Measurements from ENCODE around the gene CDKAL1. TPM values are rescaled to one million over a fixed set of nuclear protein-coding genes. Genes with fewer than 3 reads are reported as not detected.

Gene CDKAL1
- total and polyA plus RNA-seq, 2 of the 8 experiments (the other 6 are each of a cell fraction or from before 2014, with no cell fraction given): 8.4 to 24.6 TPM

DNA sequence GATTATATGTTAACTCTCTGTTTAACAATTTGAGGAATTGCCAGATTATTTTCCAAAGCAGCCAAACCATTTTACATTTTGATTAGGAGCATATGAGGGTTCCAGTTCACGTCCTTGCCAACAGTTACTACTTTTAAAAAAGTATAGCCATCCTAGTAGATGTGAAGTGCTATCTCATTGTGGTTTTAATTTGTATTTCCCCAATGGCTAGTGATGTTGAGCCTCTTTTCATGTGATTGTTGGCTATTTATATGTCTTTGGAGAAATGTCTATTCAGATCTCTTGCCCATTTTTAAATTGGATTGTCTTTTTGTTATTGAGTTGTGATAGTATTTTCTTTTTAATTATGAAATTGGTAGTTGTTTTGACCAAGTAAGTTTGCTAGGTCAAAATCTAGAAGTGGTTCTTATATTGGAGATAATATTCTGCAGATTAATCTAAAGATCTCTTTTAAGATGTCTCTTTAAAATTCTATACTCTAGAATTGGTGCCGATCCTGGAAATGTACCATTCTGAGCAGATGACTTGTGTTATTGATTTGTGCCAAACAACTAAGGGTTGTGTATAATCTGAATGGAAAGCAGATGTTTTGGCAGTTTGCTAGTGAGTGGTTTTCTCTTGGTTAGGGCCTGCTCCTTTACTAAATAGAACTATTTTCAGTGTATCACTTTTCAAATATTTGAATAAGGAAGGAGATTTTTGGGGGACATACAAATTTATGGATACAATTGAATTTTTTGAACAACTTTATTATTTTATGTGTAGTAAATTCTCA, 99.5 kb downstream of the CDKAL1 start:
- no peak for TF ChIP-seq RAD21 (IDR thresholded peaks at IDR 0.05 in 1 of 2, conservative IDR thresholded peaks at IDR 0.05 in 1 of 2; ENCODE audit: low read depth in 2 of 2, low read length in 2 of 2)
- TF ChIP-seq POLR2A (IDR thresholded peaks at IDR 0.05; ENCODE audit: control extremely low read depth in 1 of 2, low read depth in 2 of 2, low read length in 2 of 2): no peak
- TF ChIP-seq NANOG (IDR thresholded peaks at IDR 0.05; ENCODE audit: insufficient read depth, low read depth, low read length, poor library complexity, severe bottlenecking): no peak
- TF ChIP-seq FOSL1 (IDR thresholded peaks at IDR 0.05; ENCODE audit: insufficient read depth, low read depth, low read length): no peak
- no peak for TF ChIP-seq SIRT6 (IDR thresholded peaks at IDR 0.05; ENCODE audit: low read length)
- TF ChIP-seq KDM5A (IDR thresholded peaks at IDR 0.05; ENCODE audit: low read length): no peak
- TF ChIP-seq SUZ12 (IDR thresholded peaks at IDR 0.05; ENCODE audit: low read length): no peak
- no peak for TF ChIP-seq SP2 (IDR thresholded peaks at IDR 0.05; ENCODE audit: low read length)
- TF ChIP-seq CBX8 (IDR thresholded peaks at IDR 0.05; ENCODE audit: borderline replicate concordance, low read depth, low read length): no peak
- TF ChIP-seq KDM1A (IDR thresholded peaks at IDR 0.05; ENCODE audit: borderline replicate concordance, low read length): no peak
- no peak for TF ChIP-seq EGR1 (IDR thresholded peaks at IDR 0.05; ENCODE audit: borderline replicate concordance, low read depth, low read length)
- TF ChIP-seq SP1 (IDR thresholded peaks at IDR 0.05; ENCODE audit: low read depth, low read length): no peak
- TF ChIP-seq CTBP2 (IDR thresholded peaks at IDR 0.05; ENCODE audit: borderline replicate concordance, insufficient read depth, insufficient read length, low read length): no peak
- Histone ChIP-seq H3K36me3 (ENCODE audit: control insufficient read depth in 2 of 4, insufficient read depth in 4 of 4, low read length in 3 of 4) (no peaks in the 10 kb centered on the region), H3K79me2 (ENCODE audit: control insufficient read depth in 1 of 2, insufficient read depth in 2 of 2, low read length in 2 of 2) (peaks cover 0 to 7% of the 10 kb centered on the region in 2 experiments; a peak in 3 of 4 replicates), H2AFZ (ENCODE audit: low read length) (no peak overlapping the region), H2BK5ac (ENCODE audit: low read depth, low read length) (no peak overlapping the region), H3K4ac (replicated peaks; ENCODE audit: insufficient read length, low read depth, low read length) (no peak overlapping the region), H3K27ac (ENCODE audit: low read depth, low read length) (no peak overlapping the region), H2BK20ac (ENCODE audit: low read length) (no peak overlapping the region), H3K27me3 (replicated peaks in 1 of 4; ENCODE audit: control insufficient read depth in 3 of 4, extremely low read depth in 1 of 4, insufficient read depth in 3 of 4, low read length in 3 of 4) (no peaks in the 10 kb centered on the region), H2BK12ac (ENCODE audit: low read depth, low read length) (no peak overlapping the region), H2AK5ac (ENCODE audit: low read depth, low read length) (no peak overlapping the region), H3K79me1 (ENCODE audit: low read depth, low read length) (peaks cover 2% of the 10 kb centered on the region), H3K4me1 (replicated peaks in 1 of 4; ENCODE audit: control insufficient read depth in 3 of 4, insufficient read depth in 4 of 4, low read length in 3 of 4) (peaks cover 3 to 20% (median 13%) of the 10 kb centered on the region in 4 experiments; a peak in 6 of 7 replicates), H3K9me3 (ENCODE audit: insufficient read depth in 2 of 2, low read depth in 1 of 2, low read length in 1 of 2) (no peaks in the 10 kb centered on the region), H4K5ac (ENCODE audit: insufficient read length, low read depth, low read length) (no peak overlapping the region), H2BK120ac (replicated peaks; ENCODE audit: low read depth, low read length) (no peak overlapping the region), H4K91ac (replicated peaks; ENCODE audit: insufficient read length, low read length) (no peak overlapping the region), H3K14ac (ENCODE audit: insufficient read length) (no peak overlapping the region), H3K23ac (ENCODE audit: insufficient read length) (no peak overlapping the region), H3K9ac (replicated peaks in 1 of 4; ENCODE audit: extremely low read depth in 1 of 4, low read depth in 3 of 4, low read length in 3 of 4) (no peak overlapping the region), H2BK15ac (ENCODE audit: low read length) (no peak overlapping the region), H3K4me2 (ENCODE audit: insufficient read depth in 1 of 2, low read depth in 2 of 2, low read length in 2 of 2) (no peak overlapping the region), H3K4me3 (ENCODE audit: extremely low read depth in 1 of 4, insufficient read depth in 2 of 4, low read depth in 3 of 4, low read length in 4 of 4) (no peak overlapping the region), H3K56ac (replicated peaks; ENCODE audit: insufficient read length, low read depth, low read length) (no peak overlapping the region), H3K23me2 (ENCODE audit: low read depth, low read length) (no peaks in the 10 kb centered on the region), H3K18ac (ENCODE audit: extremely low read depth, low read length) (no peak overlapping the region), H4K20me1 (replicated peaks in 1 of 2; ENCODE audit: control insufficient read depth in 1 of 2, insufficient read depth in 2 of 2, low read length in 2 of 2) (no peaks in the 10 kb centered on the region), H4K8ac (ENCODE audit: extremely low read depth, insufficient read depth, low read length) (no peak overlapping the region)
- ChIA-PET POLR2A (ENCODE audit: partially characterized antibody) (no interaction called here), CTCF (ENCODE audit: partially characterized antibody) (no interaction called here)
- WGBS, 2 experiments (ENCODE audit: extremely low coverage in 1 of 2, insufficient coverage in 1 of 2, insufficient read length in 1 of 2, insufficient replicate concordance in 2 of 2, low coverage in 1 of 2, low lambda C conversion rate in 2 of 2, missing lambda C conversion rate in 1 of 2): 92% methylated on average over 2 of the region's 2 CpGs; no CpG with 5 or more reads in 1 of the 2 experiments
- FAIRE-seq (no peak), DNase-seq (ENCODE audit: low read depth in 1 of 2, low spot score in 2 of 2) (no peak)

All from H1 (cell line).